GF-D8 (cell line): ENCODE results near the gene SMKR1.
"Not testable (repeated sequence)": the region's sequence is repeated elsewhere in the genome, so short reads cannot be mapped to it uniquely, and the experiment has no call there.

Experiments
- DNase-seq: peaks from one replicate; lab custom pipeline; 2025; lab: John Stamatoyannopoulos, UW

Gene SMKR1

GRCh38 chr7:129501760-129502707 is at the start of gene SMKR1:
TSS of gene SMKR1 (plus strand) at chr7:129502531. CDS start at chr7:129502825, 294 bp downstream.
- DNase-seq = peak; percentile 7

- no peak for DNase-seq
Observed at GRCh38 chr7:129452589-129453231, 49.6 kb upstream of the SMKR1 start.

GRCh38 chr7:129453510-129454248 is 48.7 kb upstream of the SMKR1 start:
- DNase-seq = no peak

GRCh38 chr7:129454249-129454551 is 48.1 kb upstream of the SMKR1 start:
- no peak for DNase-seq

GRCh38 chr7:129456421-129456820 is 45.9 kb upstream of the SMKR1 start:
- no peak for DNase-seq

GRCh38 chr7:129457101-129457500 is 45.2 kb upstream of the SMKR1 start:
- no peak for DNase-seq

- no peak for DNase-seq
Observed at GRCh38 chr7:129458171-129458570, 44.2 kb upstream of the SMKR1 start.

GRCh38 chr7:129461809-129462208 is 40.5 kb upstream of the SMKR1 start:
- no peak for DNase-seq

GRCh38 chr7:129462420-129462819 is 39.9 kb upstream of the SMKR1 start:
- DNase-seq = peak; percentile 47

GRCh38 chr7:129464194-129464593 is 38.1 kb upstream of the SMKR1 start:
- DNase-seq = no peak

GRCh38 chr7:129465080-129465479 is 37.3 kb upstream of the SMKR1 start:
- no peak for DNase-seq

GRCh38 chr7:129466796-129467195 is 35.5 kb upstream of the SMKR1 start:
- DNase-seq = no peak

- no peak for DNase-seq
Observed at GRCh38 chr7:129468087-129468486, 34.2 kb upstream of the SMKR1 start.

- DNase-seq = no peak
Observed at GRCh38 chr7:129468547-129468946, 33.8 kb upstream of the SMKR1 start.

GRCh38 chr7:129469930-129470329 is 32.4 kb upstream of the SMKR1 start:
- DNase-seq = no peak

GRCh38 chr7:129470411-129470810 is 31.9 kb upstream of the SMKR1 start:
- DNase-seq = no peak

- no peak for DNase-seq
Observed at GRCh38 chr7:129471402-129471827, 30.9 kb upstream of the SMKR1 start.

- not testable (repeated sequence) for DNase-seq
Observed at GRCh38 chr7:129475931-129476330, 26.4 kb upstream of the SMKR1 start.

- not testable (repeated sequence) for DNase-seq
Observed at GRCh38 chr7:129476398-129476797, 25.9 kb upstream of the SMKR1 start.

- DNase-seq = no peak
Observed at GRCh38 chr7:129479831-129480230, 22.5 kb upstream of the SMKR1 start.

GRCh38 chr7:129480674-129481363 is 21.5 kb upstream of the SMKR1 start:
- no peak for DNase-seq

- DNase-seq = not testable (repeated sequence)
Observed at GRCh38 chr7:129481376-129481775, 21.0 kb upstream of the SMKR1 start.
